ENCODE data around the gene ENOX2.

ENOX2 gene

DNA sequence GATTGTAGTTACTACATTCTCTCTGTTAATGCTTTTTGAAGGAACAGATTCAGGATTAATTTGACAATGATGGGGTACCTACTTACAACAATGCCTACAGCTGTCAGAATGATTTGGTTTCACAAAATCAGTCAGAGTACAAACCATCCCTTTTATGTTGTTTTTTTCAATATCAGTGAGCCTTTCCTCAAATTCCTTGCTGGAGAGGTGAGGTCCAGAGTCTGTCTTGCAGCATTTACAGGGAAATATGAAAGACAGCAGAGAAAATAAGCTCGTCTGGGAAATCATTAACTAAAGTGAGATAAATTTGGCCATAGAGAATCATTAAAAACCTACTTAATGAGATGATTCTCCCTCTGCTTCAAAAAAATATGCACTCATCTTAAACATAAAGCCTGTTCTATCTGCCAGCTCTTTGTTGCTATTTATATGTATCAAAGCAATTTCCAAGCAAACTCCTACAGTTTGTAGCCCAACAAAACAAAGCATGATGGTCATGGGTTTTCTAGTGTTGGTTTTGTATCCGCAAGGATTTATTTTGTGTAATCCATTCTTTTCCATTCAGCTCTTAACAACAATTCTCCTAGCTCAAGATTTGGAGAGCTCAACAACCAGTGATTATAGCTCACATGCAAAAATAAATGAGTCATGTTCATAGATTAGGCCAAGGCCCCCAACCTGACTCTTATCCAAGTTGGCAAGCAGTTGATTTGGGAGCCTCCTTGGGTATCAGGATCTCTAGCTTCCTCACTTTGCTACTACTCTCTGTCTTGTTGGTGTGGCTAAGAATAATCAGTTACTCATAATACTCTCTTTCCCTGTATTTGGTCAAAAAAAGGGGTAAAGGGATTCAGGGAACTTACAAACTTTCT lies 222.6 kb downstream of the ENOX2 start:
- no peaks in the 10 kb centered on the region for H4K20me1 ChIP-seq (ENCODE audit: insufficient read depth, low read length, poor library complexity, severe bottlenecking)
- H3F3A ChIP-seq (ENCODE audit: low read depth): no peaks in the 10 kb centered on the region
- no peak for TF ChIP-seq EZH2phosphoT487 (IDR thresholded peaks at IDR 0.05; ENCODE audit: borderline replicate concordance)
- TF ChIP-seq, protein P1, sequence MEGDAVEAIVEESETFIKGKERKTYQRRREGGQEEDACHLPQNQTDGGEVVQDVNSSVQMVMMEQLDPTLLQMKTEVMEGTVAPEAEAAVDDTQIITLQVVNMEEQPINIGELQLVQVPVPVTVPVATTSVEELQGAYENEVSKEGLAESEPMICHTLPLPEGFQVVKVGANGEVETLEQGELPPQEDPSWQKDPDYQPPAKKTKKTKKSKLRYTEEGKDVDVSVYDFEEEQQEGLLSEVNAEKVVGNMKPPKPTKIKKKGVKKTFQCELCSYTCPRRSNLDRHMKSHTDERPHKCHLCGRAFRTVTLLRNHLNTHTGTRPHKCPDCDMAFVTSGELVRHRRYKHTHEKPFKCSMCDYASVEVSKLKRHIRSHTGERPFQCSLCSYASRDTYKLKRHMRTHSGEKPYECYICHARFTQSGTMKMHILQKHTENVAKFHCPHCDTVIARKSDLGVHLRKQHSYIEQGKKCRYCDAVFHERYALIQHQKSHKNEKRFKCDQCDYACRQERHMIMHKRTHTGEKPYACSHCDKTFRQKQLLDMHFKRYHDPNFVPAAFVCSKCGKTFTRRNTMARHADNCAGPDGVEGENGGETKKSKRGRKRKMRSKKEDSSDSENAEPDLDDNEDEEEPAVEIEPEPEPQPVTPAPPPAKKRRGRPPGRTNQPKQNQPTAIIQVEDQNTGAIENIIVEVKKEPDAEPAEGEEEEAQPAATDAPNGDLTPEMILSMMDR (conservative IDR thresholded peaks at IDR 0.05; ENCODE audit: low read length): no peak
- no peak overlapping the region for H3K4me3 ChIP-seq (ENCODE audit: low read length, poor library complexity, severe bottlenecking)
- H3K79me2 ChIP-seq (ENCODE audit: insufficient read depth, low read length): no peaks in the 10 kb centered on the region
- H3K9ac ChIP-seq (ENCODE audit: low read depth, low read length, poor library complexity, severe bottlenecking): no peak overlapping the region
- no peaks in the 10 kb centered on the region for H3K9me2 ChIP-seq (replicated peaks; ENCODE audit: low read depth, low read length)
- no peak overlapping the region for H2AFZ ChIP-seq (ENCODE audit: low read length)
- H3K36me3 ChIP-seq (ENCODE audit: insufficient read depth, low read length): no peaks in the 10 kb centered on the region
- H3K27me3 ChIP-seq (ENCODE audit: insufficient read depth, low read length, poor library complexity, severe bottlenecking): no peaks in the 10 kb centered on the region
- no peak overlapping the region for H3K4me2 ChIP-seq (ENCODE audit: low read depth, low read length, poor library complexity, severe bottlenecking)
- H3K4me1 ChIP-seq (ENCODE audit: insufficient read depth, low read length, poor library complexity, severe bottlenecking): no peaks in the 10 kb centered on the region
- H3K9me3 ChIP-seq (ENCODE audit: insufficient read depth, low read depth, low read length): no peaks in the 10 kb centered on the region

DNA sequence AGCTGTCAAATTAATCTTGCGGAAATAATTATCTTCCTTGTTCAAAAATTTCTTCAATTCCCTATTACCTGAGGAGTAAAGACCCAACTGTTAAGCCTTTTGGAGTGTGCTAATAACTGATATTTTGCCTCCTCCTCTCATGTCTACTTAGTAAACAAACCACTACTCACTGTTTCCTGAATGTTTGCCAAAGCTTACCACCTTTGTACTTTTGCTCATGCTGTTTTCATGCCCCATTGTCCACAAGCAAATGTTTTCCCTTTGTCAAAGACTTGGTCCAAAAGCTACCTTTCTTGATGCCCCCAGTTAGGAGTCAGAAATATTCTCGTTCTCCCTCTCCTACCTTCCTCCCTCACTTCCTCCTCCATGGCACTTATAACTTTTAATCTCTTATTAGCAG lies 226.1 kb downstream of the ENOX2 start:
- H3K27me3 ChIP-seq (ENCODE audit: insufficient read depth, low read length, poor library complexity, severe bottlenecking): no peaks in the 10 kb centered on the region
- H4K20me1 ChIP-seq (ENCODE audit: insufficient read depth, low read length, poor library complexity, severe bottlenecking): no peaks in the 10 kb centered on the region
- no peak overlapping the region for H3K9ac ChIP-seq (ENCODE audit: low read depth, low read length, poor library complexity, severe bottlenecking)
- no peak overlapping the region for H3K4me2 ChIP-seq (ENCODE audit: low read depth, low read length, poor library complexity, severe bottlenecking)
- H3K4me1 ChIP-seq (ENCODE audit: insufficient read depth, low read length, poor library complexity, severe bottlenecking): no peaks in the 10 kb centered on the region
- no peak overlapping the region for H2AFZ ChIP-seq (ENCODE audit: low read length)
- no peaks in the 10 kb centered on the region for H3K9me2 ChIP-seq (replicated peaks; ENCODE audit: low read depth, low read length)
- TF ChIP-seq, protein P1 (conservative IDR thresholded peaks at IDR 0.05; ENCODE audit: low read length): no peak
- TF ChIP-seq EZH2phosphoT487 (IDR thresholded peaks at IDR 0.05; ENCODE audit: borderline replicate concordance): no peak
- no peaks in the 10 kb centered on the region for H3K9me3 ChIP-seq (ENCODE audit: insufficient read depth, low read depth, low read length)
- H3K36me3 ChIP-seq (ENCODE audit: insufficient read depth, low read length): no peaks in the 10 kb centered on the region
- no peaks in the 10 kb centered on the region for H3F3A ChIP-seq (ENCODE audit: low read depth)
- H3K4me3 ChIP-seq (ENCODE audit: low read length, poor library complexity, severe bottlenecking): no peak overlapping the region
- H3K79me2 ChIP-seq (ENCODE audit: insufficient read depth, low read length): no peaks in the 10 kb centered on the region

DNA sequence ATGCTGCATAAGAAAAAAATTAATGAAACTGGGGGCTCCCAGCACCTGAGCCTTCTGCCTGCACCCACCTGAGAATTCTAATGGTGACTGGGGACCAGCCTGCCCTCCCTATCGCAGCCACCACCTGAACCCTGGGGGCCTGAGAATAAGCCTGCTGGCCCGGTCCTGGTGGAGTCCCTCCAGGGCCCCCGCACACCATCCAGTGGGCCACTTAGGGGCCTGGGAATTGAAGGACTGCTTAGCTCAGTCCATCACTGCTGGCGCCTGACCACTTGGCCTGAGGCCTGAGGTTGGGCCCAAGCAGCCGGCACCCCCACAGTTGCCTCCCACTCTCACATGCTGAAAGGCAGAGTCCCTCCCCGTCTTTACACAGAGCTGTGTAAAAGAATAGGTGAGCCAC lies 230.8 kb downstream of the ENOX2 start:
- H3K4me3 ChIP-seq (ENCODE audit: low read length, poor library complexity, severe bottlenecking): no peak overlapping the region
- H3K9me3 ChIP-seq (ENCODE audit: insufficient read depth, low read depth, low read length): no peaks in the 10 kb centered on the region
- H3F3A ChIP-seq (ENCODE audit: low read depth): no peaks in the 10 kb centered on the region
- H3K36me3 ChIP-seq (ENCODE audit: insufficient read depth, low read length): no peaks in the 10 kb centered on the region
- TF ChIP-seq, protein P1 (conservative IDR thresholded peaks at IDR 0.05; ENCODE audit: low read length): no peak
- TF ChIP-seq EZH2phosphoT487 (IDR thresholded peaks at IDR 0.05; ENCODE audit: borderline replicate concordance): no peak
- no peaks in the 10 kb centered on the region for H3K27me3 ChIP-seq (ENCODE audit: insufficient read depth, low read length, poor library complexity, severe bottlenecking)
- H3K4me1 ChIP-seq (ENCODE audit: insufficient read depth, low read length, poor library complexity, severe bottlenecking): no peaks in the 10 kb centered on the region
- no peak overlapping the region for H2AFZ ChIP-seq (ENCODE audit: low read length)
- H3K9me2 ChIP-seq (replicated peaks; ENCODE audit: low read depth, low read length): no peaks in the 10 kb centered on the region
- H3K4me2 ChIP-seq (ENCODE audit: low read depth, low read length, poor library complexity, severe bottlenecking): no peak overlapping the region
- no peaks in the 10 kb centered on the region for H4K20me1 ChIP-seq (ENCODE audit: insufficient read depth, low read length, poor library complexity, severe bottlenecking)
- no peak overlapping the region for H3K9ac ChIP-seq (ENCODE audit: low read depth, low read length, poor library complexity, severe bottlenecking)
- H3K79me2 ChIP-seq (ENCODE audit: insufficient read depth, low read length): no peaks in the 10 kb centered on the region
